ENCODE data around the gene RD3L.

RD3L gene

DNA sequence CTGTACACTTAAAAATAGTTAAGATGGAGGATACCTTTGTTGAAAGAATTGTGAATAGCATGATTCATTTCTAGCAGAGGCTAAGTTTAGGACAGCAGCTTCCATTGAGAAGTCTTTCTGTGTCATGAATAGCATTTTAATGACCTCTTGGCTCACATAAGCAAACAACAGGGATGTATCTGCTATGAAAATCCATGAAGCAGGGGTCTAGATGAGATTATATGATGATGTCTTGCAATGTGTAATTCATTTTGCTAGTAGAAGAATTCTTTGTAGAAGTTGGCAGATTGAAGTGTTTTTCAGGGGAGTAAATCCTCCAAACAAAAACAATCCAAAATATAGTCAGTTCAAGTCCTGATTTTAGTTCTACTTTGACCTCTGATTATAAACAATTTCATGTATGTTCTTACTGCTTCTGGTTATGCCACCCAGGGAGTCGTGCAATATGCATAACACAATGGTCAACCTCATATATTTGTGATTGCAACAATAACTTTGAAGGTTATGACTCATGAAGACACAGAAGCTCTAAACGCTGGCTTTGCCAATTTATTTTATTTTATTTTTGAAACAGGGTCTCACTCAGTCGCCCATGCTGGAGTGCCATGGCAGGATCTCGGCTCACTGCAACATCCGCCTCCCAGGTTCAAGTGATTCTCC is 6.9 kb upstream of the RD3L start:
- TF ChIP-seq EZH2 (IDR thresholded peaks at IDR 0.05; ENCODE audit: borderline replicate concordance, low read depth, low read length, severe bottlenecking): no peak
- TF ChIP-seq, protein P1, sequence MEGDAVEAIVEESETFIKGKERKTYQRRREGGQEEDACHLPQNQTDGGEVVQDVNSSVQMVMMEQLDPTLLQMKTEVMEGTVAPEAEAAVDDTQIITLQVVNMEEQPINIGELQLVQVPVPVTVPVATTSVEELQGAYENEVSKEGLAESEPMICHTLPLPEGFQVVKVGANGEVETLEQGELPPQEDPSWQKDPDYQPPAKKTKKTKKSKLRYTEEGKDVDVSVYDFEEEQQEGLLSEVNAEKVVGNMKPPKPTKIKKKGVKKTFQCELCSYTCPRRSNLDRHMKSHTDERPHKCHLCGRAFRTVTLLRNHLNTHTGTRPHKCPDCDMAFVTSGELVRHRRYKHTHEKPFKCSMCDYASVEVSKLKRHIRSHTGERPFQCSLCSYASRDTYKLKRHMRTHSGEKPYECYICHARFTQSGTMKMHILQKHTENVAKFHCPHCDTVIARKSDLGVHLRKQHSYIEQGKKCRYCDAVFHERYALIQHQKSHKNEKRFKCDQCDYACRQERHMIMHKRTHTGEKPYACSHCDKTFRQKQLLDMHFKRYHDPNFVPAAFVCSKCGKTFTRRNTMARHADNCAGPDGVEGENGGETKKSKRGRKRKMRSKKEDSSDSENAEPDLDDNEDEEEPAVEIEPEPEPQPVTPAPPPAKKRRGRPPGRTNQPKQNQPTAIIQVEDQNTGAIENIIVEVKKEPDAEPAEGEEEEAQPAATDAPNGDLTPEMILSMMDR (IDR thresholded peaks at IDR 0.05; ENCODE audit: borderline replicate concordance, extremely low read depth, low read length, poor library complexity, severe bottlenecking): no peak
- H3K79me2 ChIP-seq (ENCODE audit: insufficient read depth, low read length): no peaks in the 10 kb centered on the region
- no peak overlapping the region for H3K4me2 ChIP-seq (ENCODE audit: insufficient read depth, low read length)
- no peak for DNase-seq
- no peaks in the 10 kb centered on the region for H4K20me1 ChIP-seq (ENCODE audit: insufficient read depth, low read length)
- no peak overlapping the region for H2AFZ ChIP-seq (ENCODE audit: low read depth, low read length)
- no peaks in the 10 kb centered on the region for H3K4me1 ChIP-seq (ENCODE audit: insufficient read depth, low read length)
- H3K9ac ChIP-seq (ENCODE audit: low read depth, low read length): no peak overlapping the region
- no peaks in the 10 kb centered on the region for H3K36me3 ChIP-seq (ENCODE audit: insufficient read depth, low read length)
- H3K27me3 ChIP-seq (ENCODE audit: insufficient read depth, low read length, poor library complexity): peaks cover 4% of the 10 kb centered on the region
- H3K27ac ChIP-seq (ENCODE audit: low read length): no peak overlapping the region
- peaks cover 4% of the 10 kb centered on the region for H3K9me3 ChIP-seq (ENCODE audit: insufficient read depth, low read length, severe bottlenecking)
- ATAC-seq (ENCODE audit: insufficient read depth, low read depth): no peak
- no peak overlapping the region for H3K4me3 ChIP-seq (ENCODE audit: low read depth in 1 of 2, low read length in 2 of 2)

DNA sequence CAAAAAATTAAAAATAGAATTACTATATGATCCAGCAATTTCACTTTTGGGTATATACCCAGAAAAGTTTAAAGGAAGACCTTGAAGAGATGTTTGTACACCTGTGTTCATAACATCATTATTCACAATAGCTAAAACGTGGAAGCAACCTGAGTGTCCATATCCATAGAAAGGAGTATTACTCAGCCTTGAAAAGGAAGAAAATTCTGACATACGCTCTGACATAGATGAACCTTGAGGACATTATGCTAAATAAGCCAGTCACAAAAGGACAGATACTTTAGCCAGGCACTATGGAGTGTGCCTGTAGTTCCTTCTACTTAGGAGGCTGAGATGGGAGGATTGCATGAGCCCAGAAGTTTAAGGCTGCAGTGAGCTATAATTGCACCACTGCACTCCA is 6.1 kb upstream of the RD3L start:
- no peaks in the 10 kb centered on the region for H3K36me3 ChIP-seq (ENCODE audit: insufficient read depth, low read length)

DNA sequence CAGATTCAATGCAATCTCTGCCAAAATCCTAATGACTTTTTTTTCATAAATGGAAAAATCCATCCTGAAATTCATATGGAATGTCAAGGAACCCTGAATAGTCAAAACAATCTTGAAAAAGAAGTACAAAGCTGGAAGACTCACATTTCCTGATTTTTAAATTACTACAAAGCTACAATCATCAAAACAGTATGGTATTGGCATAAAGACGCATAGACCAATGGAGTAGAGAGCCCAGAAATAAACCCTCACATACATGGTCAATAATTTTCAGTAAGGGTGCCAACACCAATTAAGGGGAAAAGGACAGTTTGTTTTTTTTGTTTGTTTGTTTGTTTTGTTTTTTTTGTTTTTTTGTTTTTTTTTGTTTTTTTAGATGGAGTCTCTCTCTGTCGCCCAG is 4.6 kb upstream of the RD3L start:
- DNase-seq (no peak), ATAC-seq (ENCODE audit: insufficient read depth, low read depth) (no peak)
- no peaks in the 10 kb centered on the region for H3K4me1 ChIP-seq (ENCODE audit: insufficient read depth, low read length)
- no peak overlapping the region for H3K4me3 ChIP-seq (ENCODE audit: low read depth in 1 of 2, low read length in 2 of 2)
- H3K9ac ChIP-seq (ENCODE audit: low read depth, low read length): no peak overlapping the region
- peaks cover 4% of the 10 kb centered on the region for H3K9me3 ChIP-seq (ENCODE audit: insufficient read depth, low read length, severe bottlenecking)
- H3K27me3 ChIP-seq (ENCODE audit: insufficient read depth, low read length, poor library complexity): peaks cover 4% of the 10 kb centered on the region
- no peaks in the 10 kb centered on the region for H3K79me2 ChIP-seq (ENCODE audit: insufficient read depth, low read length)
- no peak overlapping the region for H3K27ac ChIP-seq (ENCODE audit: low read length)
- H3K4me2 ChIP-seq (ENCODE audit: insufficient read depth, low read length): no peak overlapping the region
- no peak for TF ChIP-seq EZH2 (IDR thresholded peaks at IDR 0.05; ENCODE audit: borderline replicate concordance, low read depth, low read length, severe bottlenecking)
- TF ChIP-seq, protein P1 (IDR thresholded peaks at IDR 0.05; ENCODE audit: borderline replicate concordance, extremely low read depth, low read length, poor library complexity, severe bottlenecking): no peak
- no peak overlapping the region for H2AFZ ChIP-seq (ENCODE audit: low read depth, low read length)
- H3K36me3 ChIP-seq (ENCODE audit: insufficient read depth, low read length): no peaks in the 10 kb centered on the region
- H4K20me1 ChIP-seq (ENCODE audit: insufficient read depth, low read length): no peaks in the 10 kb centered on the region

More for the DNA sequence above, 6.1 kb upstream of the RD3L start:
- Histone ChIP-seq H3K27me3 (ENCODE audit: insufficient read depth, low read length, poor library complexity) (peaks cover 4% of the 10 kb centered on the region), H3K79me2 (ENCODE audit: insufficient read depth, low read length) (no peaks in the 10 kb centered on the region), H4K20me1 (ENCODE audit: insufficient read depth, low read length) (no peaks in the 10 kb centered on the region), H3K9ac (ENCODE audit: low read depth, low read length) (no peak overlapping the region), H3K9me3 (ENCODE audit: insufficient read depth, low read length, severe bottlenecking) (peaks cover 4% of the 10 kb centered on the region), H3K4me2 (ENCODE audit: insufficient read depth, low read length) (no peak overlapping the region), H2AFZ (ENCODE audit: low read depth, low read length) (no peak overlapping the region), H3K4me3 (ENCODE audit: low read depth in 1 of 2, low read length in 2 of 2) (no peak overlapping the region), H3K27ac (ENCODE audit: low read length) (no peak overlapping the region), H3K4me1 (ENCODE audit: insufficient read depth, low read length) (no peaks in the 10 kb centered on the region)
- DNase-seq (no peak), ATAC-seq (ENCODE audit: insufficient read depth, low read depth) (no peak)
- TF ChIP-seq, protein P1 (IDR thresholded peaks at IDR 0.05; ENCODE audit: borderline replicate concordance, extremely low read depth, low read length, poor library complexity, severe bottlenecking): no peak
- no peak for TF ChIP-seq EZH2 (IDR thresholded peaks at IDR 0.05; ENCODE audit: borderline replicate concordance, low read depth, low read length, severe bottlenecking)

Data from DND-41 (cell line).